Muscle of arm (tissue), 12 donors: ENCODE results near the gene NPAS2. TPM values are rescaled to one million over a fixed set of nuclear protein-coding genes. Genes with fewer than 3 reads are reported as not detected.
A peak's percentile ranks its signal among the peaks of the same experiment; 100 is the strongest.

ENCODE experiments used
- DNase-seq: peaks from one replicate; pipeline ENCODE4 v3.0.0-alpha.2; 2013
- polyA plus RNA-seq, 12 donors: library from polyadenylated mRNA; unstranded; fragments of 120-200 nt; gene quantifications; one replicate each; pipeline ENCODE4 v1.2.1, GENCODE V29; 2013; ENCODE audit not compliant: insufficient read length in 12 of 12

NPAS2 gene
- polyA plus RNA-seq, 12 donors: 8.8 to 24.4 (median 10.7) TPM; not detected in 1

DNA sequence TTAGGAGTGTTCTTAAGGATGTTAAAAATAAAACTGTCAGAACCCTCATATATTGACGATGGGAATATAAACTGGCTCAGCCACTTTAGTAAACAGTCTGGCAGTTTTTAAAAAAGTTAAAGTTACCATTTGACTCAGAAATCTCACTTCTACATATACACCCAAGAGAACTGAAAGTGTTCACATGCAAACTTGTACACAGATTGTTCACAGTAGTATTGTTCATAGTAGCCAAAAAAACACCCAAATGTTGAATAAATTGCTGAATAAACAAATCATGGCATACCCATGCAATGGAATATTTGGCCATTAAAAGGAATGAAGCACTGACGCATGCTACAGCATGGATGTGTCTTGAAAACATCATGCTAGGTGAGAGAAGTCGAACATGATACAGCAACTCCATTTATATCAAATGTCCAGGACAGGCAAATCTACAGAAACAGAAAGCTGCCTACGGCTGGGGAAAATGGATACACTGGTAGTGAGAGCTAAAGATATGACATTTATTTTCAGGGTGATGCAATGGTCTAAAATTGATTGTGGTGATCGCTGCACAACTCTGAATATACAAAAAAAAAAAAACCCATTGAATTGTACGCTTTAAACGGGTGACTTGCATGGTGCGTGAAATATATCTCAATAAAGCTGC is 192.2 kb downstream of the NPAS2 start:
- no peak for DNase-seq

DNA sequence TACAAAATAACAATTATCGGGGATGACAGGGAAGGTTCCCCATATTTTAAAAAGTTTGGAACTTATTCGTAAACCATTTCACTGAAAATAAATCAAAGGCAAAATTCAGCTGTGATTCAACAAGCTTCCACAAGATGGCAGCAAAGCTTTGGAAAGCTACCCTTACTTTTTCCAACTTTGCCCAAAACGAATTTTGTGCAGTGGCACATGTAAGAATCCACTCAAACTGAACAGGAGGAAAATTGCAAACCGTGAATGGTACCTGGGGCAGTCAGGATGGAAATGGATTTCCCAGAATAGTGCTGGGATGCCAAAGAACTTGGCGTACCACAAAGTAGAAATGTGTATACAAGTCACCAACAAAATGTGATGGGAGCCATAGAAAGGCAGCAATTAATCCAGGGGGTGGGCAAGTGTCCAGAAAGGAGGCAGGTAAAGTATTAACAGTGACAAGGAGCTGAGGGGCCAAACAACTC is 192.8 kb downstream of the NPAS2 start:
- peak; percentile 59 for DNase-seq

DNA sequence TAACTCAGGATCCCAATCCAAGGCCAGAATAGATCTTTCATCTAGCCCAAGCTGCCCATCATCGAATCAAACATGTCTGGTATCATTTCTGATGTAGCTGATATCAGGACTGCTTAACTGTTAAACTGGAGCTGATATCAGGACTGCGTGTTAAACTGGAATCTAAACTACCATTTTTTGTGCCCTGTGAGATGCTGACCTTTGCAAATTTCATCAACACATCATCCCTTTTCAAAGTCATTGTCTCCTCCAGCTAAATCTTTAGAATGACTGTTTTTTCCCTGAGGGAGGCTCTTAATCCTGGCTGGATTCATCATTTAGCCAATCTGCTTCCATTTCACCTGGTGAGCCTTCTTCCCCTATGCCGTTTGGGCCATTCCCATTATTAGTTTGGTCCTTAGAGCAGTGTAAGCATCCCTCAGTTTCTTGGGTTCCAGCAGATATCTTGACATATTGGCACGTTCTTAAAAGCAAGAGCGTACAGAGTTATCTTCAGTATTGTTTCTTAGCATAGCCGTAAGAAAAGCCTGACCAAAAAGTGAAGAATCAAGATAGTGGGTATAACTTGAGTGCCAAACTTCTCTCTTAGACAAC is 194.4 kb downstream of the NPAS2 start:
- no peak for DNase-seq

DNA sequence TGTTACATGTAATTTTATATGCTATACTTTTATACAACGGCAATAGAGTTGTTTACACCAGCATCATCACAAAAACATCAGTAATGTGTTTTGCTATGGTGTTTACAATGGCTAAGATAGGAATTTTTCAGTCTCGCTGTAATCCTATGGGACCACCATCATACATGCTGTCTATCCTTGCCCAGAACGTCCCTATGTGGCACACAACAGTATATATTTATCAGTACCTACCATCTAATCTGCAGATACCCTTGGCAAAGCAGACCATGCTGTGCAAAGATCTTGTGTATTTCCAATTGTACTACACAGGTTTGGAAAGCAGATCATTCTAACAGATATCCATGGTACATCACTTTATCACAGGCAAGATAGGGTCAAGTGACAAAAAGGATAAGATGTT is 197.4 kb downstream of the NPAS2 start:
- DNase-seq: no peak

DNA sequence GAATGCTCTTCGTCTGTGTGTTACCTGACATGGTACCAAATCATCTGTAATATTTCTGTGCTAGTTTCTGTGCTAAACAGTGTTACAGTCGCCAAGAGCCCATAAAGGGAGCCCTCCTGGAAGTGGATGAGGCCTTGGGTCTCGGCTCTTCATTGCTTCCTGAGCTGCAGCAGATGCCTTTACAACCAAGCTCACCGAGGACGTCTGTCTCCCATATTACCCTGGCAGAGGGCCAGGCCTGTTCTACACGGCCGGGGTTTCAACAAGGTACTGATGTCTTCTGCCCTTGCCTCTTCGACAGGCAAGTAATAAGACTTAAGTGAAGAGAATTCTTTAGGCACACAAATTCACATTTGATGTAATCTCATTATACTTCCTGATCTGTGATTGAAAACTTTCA is 199.0 kb downstream of the NPAS2 start:
- no peak for DNase-seq

DNA sequence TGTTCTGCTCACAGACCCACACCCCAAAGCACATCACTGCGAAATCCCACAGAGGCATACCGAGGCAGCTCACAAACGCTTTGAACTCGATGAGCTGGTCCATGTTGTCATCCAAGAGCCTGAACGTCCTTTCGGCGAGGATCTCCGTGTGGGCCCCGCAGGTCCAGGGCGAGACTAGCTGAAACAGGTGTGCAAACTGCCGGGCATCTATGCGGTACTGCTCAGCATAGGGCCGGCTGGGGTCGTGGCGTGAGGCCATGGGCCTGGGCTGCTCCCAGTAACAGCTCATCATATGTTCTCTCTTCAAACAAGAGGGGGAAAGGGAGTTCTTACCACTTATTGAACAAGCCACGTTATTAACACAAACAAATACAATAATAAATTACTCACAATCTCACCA is 202.3 kb downstream of the NPAS2 start:
- no peak for DNase-seq

DNA sequence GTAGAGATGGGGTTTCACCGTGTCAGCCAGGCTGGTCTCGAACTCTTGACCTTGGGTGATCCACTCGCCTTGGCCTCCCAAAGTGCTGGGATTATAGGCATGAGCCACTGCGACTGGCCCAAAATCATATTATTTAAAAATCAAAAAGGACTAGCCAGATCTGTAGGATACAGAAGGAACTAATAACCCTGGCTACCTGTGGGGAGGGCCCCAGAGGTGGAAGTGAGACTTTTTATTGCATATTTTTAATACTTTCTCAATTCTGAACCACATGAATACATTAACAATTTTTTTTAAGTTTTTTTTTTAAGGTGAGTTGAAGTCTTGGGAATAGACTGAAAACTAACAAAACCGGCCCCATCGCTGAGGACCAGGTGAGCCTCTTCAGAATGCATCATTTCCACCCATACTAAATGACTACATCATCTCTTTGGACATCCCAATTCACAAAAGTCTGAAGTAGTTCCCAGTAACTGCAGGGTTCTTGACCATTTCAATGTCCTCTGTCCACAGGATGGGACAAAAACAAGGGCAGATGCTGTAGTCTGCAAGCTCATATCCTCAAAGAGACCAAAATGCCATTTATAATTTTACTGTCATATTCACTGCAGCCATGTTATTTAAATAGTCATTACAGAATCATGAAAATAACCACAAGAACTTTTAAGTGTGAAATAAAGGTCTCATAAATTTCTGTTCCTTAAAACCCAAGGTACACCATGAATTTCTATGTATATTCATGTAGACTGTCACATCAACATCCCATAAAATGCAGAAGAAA is 203.6 kb downstream of the NPAS2 start:
- DNase-seq: no peak

DNA sequence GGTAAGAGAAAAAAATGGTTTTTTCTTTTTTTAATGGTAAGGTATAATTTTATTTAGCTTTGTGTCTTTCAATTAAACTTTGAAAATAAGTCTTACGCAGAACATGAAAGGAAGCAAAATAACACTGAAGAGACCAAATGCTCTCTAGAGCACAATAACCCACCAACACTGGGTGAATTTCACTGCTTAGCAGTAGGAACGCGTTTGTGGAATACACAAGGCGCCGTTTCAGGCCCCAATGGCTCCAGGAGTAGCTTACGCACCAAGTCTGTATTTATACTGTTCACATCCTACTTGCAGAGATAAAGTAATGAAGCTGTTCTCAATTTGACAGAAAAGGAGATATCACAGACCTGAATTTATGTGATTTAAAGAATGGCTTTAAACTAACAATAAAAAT is 205.6 kb downstream of the NPAS2 start:
- no peak for DNase-seq

DNA sequence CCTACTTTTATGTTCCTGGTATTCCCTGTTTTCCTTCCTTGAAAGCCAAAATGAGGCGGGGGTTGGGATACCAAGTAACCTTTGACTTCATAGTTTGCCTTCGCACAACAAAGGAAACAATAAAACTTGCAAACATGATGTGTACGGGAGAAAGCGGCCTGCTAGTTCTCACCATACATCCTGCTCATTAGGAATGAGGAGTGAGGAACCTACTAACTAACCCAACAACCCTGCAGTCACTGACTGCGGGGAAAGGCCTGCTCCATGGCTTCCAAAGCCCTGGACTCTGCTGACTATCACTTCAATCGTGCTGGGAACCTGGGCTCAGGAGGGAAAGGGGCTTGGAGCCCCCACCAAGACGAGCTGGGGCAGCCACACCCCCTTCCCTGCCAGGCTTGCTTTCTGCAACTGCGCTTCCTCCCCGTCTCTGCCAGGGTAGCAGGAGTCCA is 206.3 kb downstream of the NPAS2 start:
- DNase-seq: no peak

DNA sequence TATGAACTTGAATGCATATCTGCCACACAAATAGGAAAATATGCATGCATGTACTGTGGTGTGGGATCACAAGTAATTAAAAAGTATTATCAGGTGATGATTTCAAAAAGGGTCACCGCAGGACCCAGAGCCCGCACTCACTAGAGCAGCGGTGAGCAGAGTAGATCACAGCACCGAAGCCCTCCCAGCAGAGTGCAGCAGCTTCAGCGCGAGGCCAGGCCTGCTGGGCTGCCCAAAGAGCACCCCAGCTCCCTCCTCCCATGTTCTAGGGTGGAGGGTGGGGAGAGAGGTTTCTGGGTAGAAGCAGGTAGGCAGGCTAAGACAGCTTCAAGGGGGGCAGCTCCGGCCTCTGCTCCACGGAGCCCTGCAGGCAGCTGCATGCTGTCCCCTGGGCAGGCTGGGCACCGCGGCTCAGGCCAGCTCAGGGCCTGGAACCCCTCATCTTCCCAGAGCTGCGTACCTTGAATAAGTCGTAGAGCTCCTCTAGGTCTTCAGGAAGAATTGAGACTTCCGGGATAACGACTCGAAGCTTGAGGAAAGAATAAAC is 207.1 kb downstream of the NPAS2 start:
- no peak for DNase-seq

DNA sequence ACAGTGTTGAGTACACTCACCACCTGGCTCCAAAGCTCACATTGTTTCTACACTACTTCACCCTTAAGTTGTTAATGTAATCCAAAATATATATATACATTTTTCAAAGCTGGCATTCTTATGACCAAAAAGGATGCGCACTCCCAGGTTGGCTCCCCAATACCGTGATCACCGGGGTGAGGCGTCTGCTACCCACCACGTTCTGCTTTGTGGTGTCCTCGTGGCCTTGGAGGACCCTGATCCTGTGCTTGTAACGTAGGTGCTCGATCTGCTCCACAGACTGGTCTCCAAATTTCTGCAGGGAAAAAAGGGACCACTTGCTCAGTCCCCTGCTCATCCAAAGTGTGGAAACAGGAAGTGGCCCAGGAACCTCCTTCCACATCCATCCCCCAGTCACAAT is 207.9 kb downstream of the NPAS2 start:
- no peak for DNase-seq

DNA sequence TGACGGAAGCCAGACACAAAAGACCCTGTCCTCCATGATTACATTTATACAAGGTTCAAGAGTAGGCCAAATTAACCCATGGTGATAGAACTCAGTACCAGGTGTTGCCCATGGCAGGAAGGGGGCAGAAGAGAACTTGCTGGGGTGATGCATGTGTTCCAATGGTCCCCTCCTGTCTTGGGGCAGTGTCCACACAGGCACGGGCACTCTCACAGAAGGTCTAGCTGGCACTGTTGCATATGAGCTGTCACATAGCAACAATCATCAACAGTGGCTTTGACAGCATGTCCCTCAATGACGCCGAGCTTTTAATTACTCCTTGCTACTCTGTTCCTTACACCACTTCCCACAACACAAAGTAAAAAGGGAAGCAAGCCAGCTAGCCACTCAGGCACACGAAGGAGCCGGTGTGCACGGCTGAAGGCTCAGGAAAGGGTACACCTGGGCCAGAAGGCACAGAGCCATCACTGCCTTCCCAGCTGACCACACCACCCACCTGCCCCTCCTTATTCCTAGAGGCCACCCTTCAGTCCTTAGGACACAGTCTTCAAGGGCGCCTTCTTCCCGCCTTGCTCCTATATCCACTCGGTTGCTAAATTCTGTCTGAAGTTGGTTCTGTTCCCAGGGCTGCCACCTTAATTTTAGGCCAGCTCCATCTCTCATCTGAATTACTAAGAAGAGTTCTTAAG is 211.1 kb downstream of the NPAS2 start:
- DNase-seq: no peak

DNA sequence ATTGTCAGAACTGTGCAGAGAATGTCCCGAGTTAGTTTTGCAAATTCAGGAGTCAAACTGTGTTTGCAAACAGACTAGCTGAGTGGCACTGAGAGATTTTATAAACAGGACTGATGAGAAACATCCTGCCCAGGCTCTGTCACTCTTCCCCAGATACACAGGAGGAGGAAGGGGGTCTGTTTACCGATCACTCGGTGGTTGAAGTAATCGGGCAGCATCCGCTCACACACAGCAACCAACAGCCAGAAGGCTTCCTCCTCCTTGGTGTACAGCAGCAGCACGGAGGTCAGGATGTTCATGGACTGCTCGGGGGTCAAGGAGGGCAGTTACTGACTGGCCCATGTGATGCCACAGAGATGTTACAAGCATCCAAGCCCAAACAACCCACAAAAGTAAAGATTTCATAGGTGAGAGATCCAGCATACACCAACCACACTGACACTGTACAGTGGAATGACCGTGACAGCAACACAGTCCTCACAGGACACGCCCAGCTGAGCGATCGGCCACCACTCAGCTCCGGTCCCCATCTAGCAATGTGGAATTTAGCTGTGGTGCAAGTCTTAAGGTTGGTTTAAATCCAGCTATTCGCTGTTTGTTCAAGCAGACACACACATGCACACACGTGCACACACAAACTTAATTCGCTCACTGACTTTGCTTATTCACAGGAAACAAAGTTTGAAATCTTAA is 212.3 kb downstream of the NPAS2 start:
- no peak for DNase-seq

DNA sequence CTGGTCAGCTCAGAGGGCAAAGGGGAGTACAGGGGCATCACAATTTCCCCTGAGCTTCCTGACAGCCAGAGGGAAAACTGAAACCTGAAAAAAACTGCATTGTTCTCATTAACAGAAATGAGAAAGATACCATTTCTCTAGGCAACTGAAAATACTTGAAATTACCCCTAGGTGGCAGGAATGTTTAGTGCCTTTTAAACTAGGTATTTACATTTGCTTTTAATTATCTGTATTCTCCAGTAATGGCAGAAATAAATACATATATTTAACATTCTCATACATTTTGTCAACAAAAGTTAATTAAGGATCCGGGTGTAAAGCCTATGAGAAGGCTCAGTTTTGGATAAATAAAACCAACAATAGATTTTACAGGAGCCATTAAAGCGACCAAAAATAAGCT is 216.6 kb downstream of the NPAS2 start:
- peak; percentile 19 for DNase-seq

DNA sequence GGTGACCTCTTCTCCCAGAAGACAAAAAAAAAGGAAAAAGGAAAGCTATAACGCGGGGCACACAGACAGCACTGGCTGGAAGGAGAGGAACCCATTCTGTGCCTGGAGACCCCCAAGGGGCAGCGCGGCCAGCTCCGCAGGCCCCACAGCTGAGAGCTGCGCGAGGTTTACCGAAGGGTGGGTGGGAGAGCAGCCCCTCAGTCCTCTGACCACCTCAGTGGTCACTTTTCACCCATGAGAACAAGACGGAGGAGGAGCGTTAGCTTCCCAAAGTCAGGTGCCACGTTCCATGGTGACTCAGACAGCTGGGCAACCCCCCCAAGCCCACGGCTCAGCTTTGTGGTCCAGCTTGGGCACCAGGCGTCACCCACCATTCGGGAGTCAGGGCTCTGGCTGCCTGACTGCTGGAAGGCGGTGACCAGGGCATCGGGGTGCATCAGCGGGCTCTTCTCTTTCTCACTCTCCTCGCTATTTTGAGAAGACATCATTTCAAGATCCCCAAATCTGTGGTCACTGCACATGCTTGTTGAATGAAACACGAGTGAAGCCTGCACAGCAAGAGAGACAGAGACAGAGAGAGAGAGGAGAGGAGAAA is 217.3 kb downstream of the NPAS2 start:
- no peak for DNase-seq

DNA sequence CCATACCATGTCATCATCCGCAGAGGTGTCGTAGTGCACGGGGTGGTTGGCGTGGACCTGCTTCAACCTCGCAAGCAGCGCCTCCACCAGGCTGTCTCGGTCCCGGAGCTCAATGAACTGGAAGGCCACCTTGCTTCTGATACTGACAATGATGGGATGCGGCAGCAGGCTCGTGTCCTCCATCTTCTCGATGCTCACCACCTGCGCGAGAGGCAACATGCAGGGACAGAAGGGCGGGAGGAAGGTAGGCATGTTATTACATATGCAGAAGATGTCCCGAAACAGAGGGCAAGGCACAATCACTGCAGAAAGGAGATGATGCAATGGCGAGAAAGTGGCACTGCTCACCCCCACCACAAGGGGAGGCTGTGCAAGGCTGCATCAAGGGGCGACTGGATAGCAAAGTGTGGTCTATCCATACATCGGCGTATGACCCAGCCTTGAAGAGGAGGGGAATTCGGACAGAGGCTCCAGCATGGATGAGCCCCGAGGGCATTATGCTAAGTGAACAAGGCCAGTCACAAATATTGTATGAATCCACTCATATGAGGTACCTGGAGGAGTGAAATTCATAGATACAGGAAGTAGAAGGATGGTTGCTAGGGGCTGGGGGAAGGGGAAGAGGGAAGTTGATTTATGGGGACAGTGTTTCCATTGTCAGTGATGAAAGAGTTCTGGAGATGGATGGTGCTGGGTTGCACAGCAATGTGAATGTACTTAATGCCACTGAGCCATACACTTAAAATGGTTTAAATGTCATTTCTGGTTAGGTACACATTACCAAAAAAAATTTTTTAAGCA is 218.7 kb downstream of the NPAS2 start:
- no peak for DNase-seq

DNA sequence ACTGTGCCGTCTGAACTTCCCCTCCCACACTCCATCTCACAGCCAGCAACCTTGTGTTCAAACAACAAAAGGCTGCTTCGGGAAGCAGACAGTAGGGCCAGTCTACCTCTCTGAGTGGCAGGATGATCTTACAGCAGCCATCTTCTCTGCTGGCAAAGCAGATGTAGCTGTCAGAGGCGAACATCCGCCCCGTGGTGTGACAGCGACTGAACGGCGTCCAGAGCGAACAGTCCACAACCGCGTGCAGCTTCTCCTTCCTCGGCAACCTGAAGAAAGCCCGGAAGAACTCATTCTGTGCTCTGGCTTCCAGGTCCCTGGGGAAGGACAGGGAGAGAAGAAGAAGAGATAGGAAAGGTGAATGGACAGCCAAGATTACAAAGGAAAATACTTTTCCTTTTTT is 220.1 kb downstream of the NPAS2 start:
- no peak for DNase-seq

DNA sequence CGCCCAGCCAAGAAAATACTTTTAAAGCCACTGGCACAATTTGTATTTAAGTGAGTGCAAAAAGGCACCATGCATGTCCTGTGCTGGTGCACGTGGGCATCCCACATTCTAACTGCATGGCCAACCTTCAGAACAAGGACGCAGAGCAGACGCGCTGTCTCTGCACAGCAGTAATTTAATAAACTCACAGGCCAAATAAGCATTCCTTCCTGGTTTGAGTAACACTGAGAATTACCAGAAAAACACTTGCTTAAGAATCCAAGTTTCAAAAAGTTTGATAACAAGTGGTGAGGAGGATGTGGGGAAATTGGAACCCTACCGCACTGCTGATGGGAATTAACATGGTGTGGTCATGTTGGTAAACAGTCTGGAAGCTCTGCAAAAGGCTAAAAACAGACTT is 220.8 kb downstream of the NPAS2 start:
- no peak for DNase-seq

DNA sequence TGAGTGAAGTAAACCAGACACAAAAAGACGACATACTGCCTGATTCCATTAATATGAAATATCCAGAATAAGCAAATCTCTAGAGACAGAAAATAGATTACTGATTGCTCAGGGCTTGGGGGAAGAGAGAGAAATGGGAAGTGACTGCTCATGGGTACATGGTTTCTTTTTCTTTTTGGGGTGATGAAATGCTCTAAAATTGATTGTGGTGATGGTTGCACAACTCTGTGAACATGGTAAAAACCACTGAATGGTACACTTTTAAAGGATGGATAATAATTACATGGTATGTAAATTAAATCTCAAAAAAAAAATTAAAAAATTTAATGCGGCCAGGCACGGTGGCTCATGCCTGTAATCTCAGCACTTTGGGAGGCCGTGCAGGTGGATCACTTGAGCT is 221.5 kb downstream of the NPAS2 start:
- no peak for DNase-seq

DNA sequence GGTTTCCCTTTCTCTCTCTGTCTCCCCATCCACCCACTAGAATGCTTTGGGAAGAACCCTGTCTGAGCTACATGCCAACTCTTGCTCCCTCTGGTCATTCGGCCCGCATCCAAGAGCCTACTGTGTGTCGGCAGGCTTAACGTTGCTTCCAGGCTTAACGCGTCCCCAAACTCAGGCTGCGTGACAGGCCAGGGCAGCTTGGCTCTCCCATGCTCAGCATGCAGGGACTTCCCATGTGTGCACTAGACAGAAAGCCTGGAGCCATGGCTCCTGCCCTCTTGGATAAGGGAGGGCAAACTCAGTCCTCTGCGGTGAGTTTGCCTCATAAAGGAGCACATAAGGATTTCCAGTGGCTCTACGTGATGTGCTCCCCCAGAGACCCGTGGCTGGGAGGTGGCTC is 225.4 kb downstream of the NPAS2 start:
- no peak for DNase-seq
